SK-N-SH (cell line): ENCODE data around the gene ROBO1. TPM values are rescaled to one million over a fixed set of nuclear protein-coding genes. Genes with fewer than 3 reads are reported as not detected.
A peak's percentile ranks its signal among the peaks of the same experiment; 100 is the strongest.

ENCODE experiments used
- CTCF ChIA-PET: fragments of 300-600, 350-600 bp; formaldehyde crosslinking; extraction: SDS; loops from one replicate; lab custom pipeline; 2021; lab: Yijun Ruan, JAX
- POLR2A ChIA-PET: fragments of 350-600 bp; sonication (Branson Sonifier 250); formaldehyde crosslinking; extraction: SDS; loops from one replicate; lab custom pipeline; 2020; ENCODE audit warnings: antibody characterized with exemption, inconsistent platforms; lab: Yijun Ruan, JAX
- DNase-seq: peaks from one replicate; pipeline ENCODE4 v3.0.0; 2012
- H2AFZ ChIP-seq: fragments of 200-600 bp; sonication (generic); 2 replicates; pipeline ENCODE4 v1.8.1; 2016; ENCODE audit warnings: antibody characterized with exemption, mild to moderate bottlenecking, low read depth
- H3F3A ChIP-seq: fragments of 200-600 bp; sonication (generic); replicated peaks from 2 replicates; pipeline ENCODE3; 2016; ENCODE audit warnings: antibody characterized with exemption, mild to moderate bottlenecking; ENCODE audit not compliant: insufficient read depth
- H3K27ac ChIP-seq, 2 experiments: fragments of 200-500 bp in 1 of 2; fragments of 200-600 bp in 1 of 2; sonication (Bioruptor generic) in 1 of 2; sonication (generic), shearing (Covaris generic) in 1 of 2; 2 replicates each; pipeline versions ENCODE4 v1.5.1 to v1.6.1; 2014 to 2016; ENCODE audit warnings: low read depth in 2 of 2, inconsistent platforms in 1 of 2, low read length in 1 of 2, mild to moderate bottlenecking in 1 of 2, mixed read lengths in 1 of 2
- H3K27me3 ChIP-seq: fragments of 200-600 bp; sonication (generic), shearing (Covaris generic); 2 replicates; pipeline ENCODE4 v1.6.1; 2016; ENCODE audit warnings: mixed run types; ENCODE audit not compliant: insufficient read depth
- H3K36me3 ChIP-seq, 2 experiments: fragments of 200-500 bp in 1 of 2; fragments of 200-600 bp in 1 of 2; sonication (Bioruptor generic) in 1 of 2; sonication (generic) in 1 of 2; replicated peaks in 1 of 2; 2 replicates each; pipeline versions ENCODE3 to v1.5.1; 2014 to 2016; ENCODE audit warnings: low read length in 1 of 2, mild to moderate bottlenecking in 1 of 2; ENCODE audit not compliant: insufficient read depth in 2 of 2, control insufficient read depth in 1 of 2
- H3K4me1 ChIP-seq, 2 experiments: fragments of 200-500 bp in 1 of 2; fragments of 200-600 bp in 1 of 2; sonication (Bioruptor generic) in 1 of 2; sonication (generic), shearing (Covaris generic) in 1 of 2; 2 replicates each; pipeline versions ENCODE4 v1.5.1 to v1.6.1; 2014 to 2016; ENCODE audit warnings: low read depth in 1 of 2, low read length in 1 of 2, mixed run types in 1 of 2; ENCODE audit not compliant: insufficient read depth in 2 of 2, control insufficient read depth in 1 of 2
- H3K4me2 ChIP-seq: fragments of 200-600 bp; sonication (generic), shearing (Covaris generic); 2 replicates; pipeline ENCODE4 v1.6.1; 2017; ENCODE audit warnings: mixed run types
- H3K4me3 ChIP-seq, 2 experiments: fragments of 200-500 bp in 1 of 2; fragments of 200-600 bp in 1 of 2; sonication (Bioruptor generic) in 1 of 2; sonication (generic), shearing (Covaris generic) in 1 of 2; 2 replicates each; pipeline versions ENCODE4 v1.5.1 to v1.8.1; 2014 to 2016; ENCODE audit warnings: low read depth in 2 of 2, inconsistent platforms in 1 of 2, low read length in 1 of 2, mild to moderate bottlenecking in 1 of 2, mixed read lengths in 1 of 2, moderate library complexity in 1 of 2
- H3K79me2 ChIP-seq: fragments of 200-600 bp; sonication (generic); 2 replicates; pipeline ENCODE4 v1.8.1; 2017; ENCODE audit warnings: mild to moderate bottlenecking; ENCODE audit not compliant: insufficient read depth
- H3K9ac ChIP-seq: fragments of 200-600 bp; sonication (generic); 2 replicates; pipeline ENCODE4 v1.6.1; 2017; ENCODE audit warnings: mixed run types
- H3K9me2 ChIP-seq: fragments of 200-600 bp; sonication (generic); 2 replicates; pipeline ENCODE4 v1.6.1; 2017; ENCODE audit warnings: mixed run types
- H3K9me3 ChIP-seq: fragments of 200-600 bp; sonication (generic); 2 replicates; pipeline ENCODE4 v1.6.1; 2017; ENCODE audit warnings: mixed run types, mild to moderate bottlenecking, moderate library complexity
- H4K20me1 ChIP-seq: fragments of 200-600 bp; sonication (generic); 2 replicates; pipeline ENCODE4 v1.6.1; 2017; ENCODE audit warnings: mild to moderate bottlenecking, mixed run types; ENCODE audit not compliant: insufficient read depth
- FOXJ3 ChIP-seq: sonication (generic); formaldehyde crosslinking; IDR thresholded peaks from 2 replicates; pipeline ENCODE4 v1.5.1; 2020; ENCODE audit warnings: mild to moderate bottlenecking, missing genetic modification reagents
- FOXM1 ChIP-seq: IDR thresholded peaks from 2 replicates; pipeline ENCODE4 v1.4.0; 2012; ENCODE audit warnings: low read depth, mild to moderate bottlenecking
- GABPA ChIP-seq: IDR thresholded peaks from 2 replicates; pipeline ENCODE4 v1.4.0; 2012; ENCODE audit warnings: low read depth, mild to moderate bottlenecking
- MXI1 ChIP-seq: IDR thresholded peaks from 2 replicates; pipeline ENCODE4 v1.6.1; 2012; ENCODE audit warnings: mild to moderate bottlenecking, low read depth, low read length, improper control_type of control experiment
- NFIC ChIP-seq: IDR thresholded peaks from 2 replicates; pipeline ENCODE4 v1.4.0; 2012; ENCODE audit warnings: borderline replicate concordance
- RCOR1 ChIP-seq: fragments of 150-350 bp; IDR thresholded peaks from 2 replicates; pipeline ENCODE4 v1.6.1; 2017; ENCODE audit warnings: antibody characterized with exemption, low read length
- RFX5 ChIP-seq: IDR thresholded peaks from 2 replicates; pipeline ENCODE4 v1.6.1; 2012; ENCODE audit warnings: mild to moderate bottlenecking, improper control_type of control experiment, low read length
- TCF12 ChIP-seq: IDR thresholded peaks from 2 replicates; pipeline ENCODE4 v1.4.0; 2012
- WGBS: methylation state at CpG from one replicate; pipeline ENCODE4 v1.1.6; 2017; ENCODE audit warnings: low lambda C conversion rate; 5-methylcytosine and 5-hydroxymethylcytosine counted together
- polyA plus RNA-seq, 3 experiments: library from polyadenylated mRNA; depleted of rRNA; stranded (reverse); fragments of >200 nt; gene quantifications; 2 replicates each; pipeline ENCODE4 v1.2.3, GENCODE V29; 2012
- TF ChIP-seq, protein P1 (sequence below): IDR thresholded peaks from 2 replicates; pipeline ENCODE4 v1.4.0; 2012; ENCODE audit warnings: low read depth, borderline replicate concordance
- TF ChIP-seq, protein P2 (sequence below): fragments of 200-600 bp; sonication (generic); IDR thresholded peaks from 2 replicates; pipeline ENCODE4 v1.6.1; 2017; ENCODE audit warnings: antibody characterized with exemption, mild to moderate bottlenecking, moderate library complexity
- TF ChIP-seq, protein P3 (sequence below): IDR thresholded peaks from 2 replicates; pipeline ENCODE4 v1.4.0; 2012; ENCODE audit warnings: low read depth
- TF ChIP-seq, protein P4 (sequence below): IDR thresholded peaks from 2 replicates; pipeline ENCODE4 v1.6.1; 2012; ENCODE audit warnings: mild to moderate bottlenecking, low read depth, low read length, moderate library complexity
- TF ChIP-seq, protein P5 (sequence below): fragments of 150-350 bp; IDR thresholded peaks from 2 replicates; pipeline ENCODE4 v1.6.1; 2017; ENCODE audit warnings: antibody characterized with exemption, low read length, low read depth, borderline replicate concordance

ROBO1 gene
- polyA plus RNA-seq, 1 of the 3 experiments (the other 2 are of a cell fraction): 22.7 TPM

DNA sequence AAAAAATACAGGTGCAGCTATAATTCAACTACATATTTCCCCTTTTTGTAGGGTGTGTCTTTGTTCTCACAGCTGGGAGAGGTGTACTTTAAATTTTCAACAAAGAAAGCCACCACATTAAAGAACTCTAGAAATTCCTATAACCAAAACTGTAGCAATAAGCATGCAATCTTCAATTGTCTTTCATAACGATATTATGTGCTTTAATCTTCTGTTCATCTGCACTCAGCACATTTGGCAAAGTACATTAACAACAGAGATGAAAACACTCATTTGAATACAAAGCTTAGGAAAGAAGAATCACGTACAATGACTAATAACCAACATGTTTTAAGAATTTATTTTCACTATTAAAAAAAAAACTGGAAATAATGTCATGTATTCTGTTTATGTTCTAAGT is 1025.8 kb downstream of the ROBO1 start:
- no peak overlapping the region for H3K4me3 ChIP-seq
- H3K27me3 ChIP-seq: no peaks in the 10 kb centered on the region
- no peak overlapping the region for H3K4me2 ChIP-seq
- CTCF ChIA-PET: no interaction called here
- no peak overlapping the region for H3K27ac ChIP-seq
- H3K9me2 ChIP-seq: no peaks in the 10 kb centered on the region
- peaks cover 0 to 27% of the 10 kb centered on the region in 2 experiments for H3K36me3 ChIP-seq
- H3F3A ChIP-seq: peaks cover 11% of the 10 kb centered on the region
- peaks cover 0 to 9% of the 10 kb centered on the region in 2 experiments; a peak in 2 of 4 replicates for H3K4me1 ChIP-seq
- 53% methylated on average over 2 of the region's 2 CpGs for WGBS
- H3K79me2 ChIP-seq: peaks cover 4% of the 10 kb centered on the region; the same call in 1 of the 2 replicates
- no peak for DNase-seq
- no peak overlapping the region for H3K9ac ChIP-seq
- H3K9me3 ChIP-seq: 0 out of 2 replicates have a peak, but pooled peaks cover 12% of the 10 kb centered on the region
- TF ChIP-seq RCOR1: no peak
- TF ChIP-seq FOXJ3 (CRISPR knock-in tag): no peak
- no peak for TF ChIP-seq RFX5
- TF ChIP-seq, all 33 proteins: peak for 0
- Histone ChIP-seq H2AFZ (no peak overlapping the region), H4K20me1 (no peaks in the 10 kb centered on the region)
- POLR2A ChIA-PET: no interaction called here

DNA sequence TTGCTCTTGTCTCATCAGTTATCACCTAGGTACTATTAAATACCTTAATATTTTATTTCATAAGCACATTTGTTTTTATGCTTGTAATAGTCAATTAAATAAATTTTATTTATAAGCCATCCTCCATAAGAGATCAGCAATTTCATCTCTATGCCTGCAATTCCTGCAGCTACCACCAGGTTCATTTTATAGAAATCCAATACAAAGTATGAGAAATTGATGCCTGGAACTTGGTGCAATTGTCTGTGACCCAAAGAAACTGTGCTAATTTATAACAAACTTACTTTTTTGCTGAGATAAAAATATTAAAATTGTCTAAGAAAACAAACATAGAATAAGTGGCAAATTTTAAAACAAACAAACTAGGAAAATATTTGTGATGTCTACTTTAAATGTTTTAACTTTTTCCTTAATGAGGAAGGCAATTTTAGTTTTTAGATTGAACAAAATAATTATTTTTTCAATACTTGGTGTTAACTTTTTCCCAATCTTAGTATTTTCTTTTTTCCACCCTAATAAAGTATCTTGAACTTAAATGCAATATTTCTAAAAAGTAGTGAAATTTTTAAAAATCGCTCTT is 1026.6 kb downstream of the ROBO1 start:
- Histone ChIP-seq H3K9me3 (0 out of 2 replicates have a peak, but pooled peaks cover 12% of the 10 kb centered on the region), H3K27ac (no peak overlapping the region), H3K9ac (no peak overlapping the region), H3K4me1 (peaks cover 0 to 9% of the 10 kb centered on the region in 2 experiments; a peak in 2 of 4 replicates), H4K20me1 (no peaks in the 10 kb centered on the region), H3F3A (peaks cover 11% of the 10 kb centered on the region), H3K9me2 (no peaks in the 10 kb centered on the region), H2AFZ (no peak overlapping the region), H3K4me2 (no peak overlapping the region), H3K27me3 (no peaks in the 10 kb centered on the region), H3K36me3 (peaks cover 0 to 19% of the 10 kb centered on the region in 2 experiments), H3K4me3 (no peak overlapping the region; a peak in 1 of 4 replicates), H3K79me2 (peaks cover 4% of the 10 kb centered on the region; the same call in 1 of the 2 replicates)
- TF ChIP-seq, protein P1, sequence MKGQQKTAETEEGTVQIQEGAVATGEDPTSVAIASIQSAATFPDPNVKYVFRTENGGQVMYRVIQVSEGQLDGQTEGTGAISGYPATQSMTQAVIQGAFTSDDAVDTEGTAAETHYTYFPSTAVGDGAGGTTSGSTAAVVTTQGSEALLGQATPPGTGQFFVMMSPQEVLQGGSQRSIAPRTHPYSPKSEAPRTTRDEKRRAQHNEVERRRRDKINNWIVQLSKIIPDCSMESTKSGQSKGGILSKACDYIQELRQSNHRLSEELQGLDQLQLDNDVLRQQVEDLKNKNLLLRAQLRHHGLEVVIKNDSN: no peak
- TF ChIP-seq, protein P2, sequence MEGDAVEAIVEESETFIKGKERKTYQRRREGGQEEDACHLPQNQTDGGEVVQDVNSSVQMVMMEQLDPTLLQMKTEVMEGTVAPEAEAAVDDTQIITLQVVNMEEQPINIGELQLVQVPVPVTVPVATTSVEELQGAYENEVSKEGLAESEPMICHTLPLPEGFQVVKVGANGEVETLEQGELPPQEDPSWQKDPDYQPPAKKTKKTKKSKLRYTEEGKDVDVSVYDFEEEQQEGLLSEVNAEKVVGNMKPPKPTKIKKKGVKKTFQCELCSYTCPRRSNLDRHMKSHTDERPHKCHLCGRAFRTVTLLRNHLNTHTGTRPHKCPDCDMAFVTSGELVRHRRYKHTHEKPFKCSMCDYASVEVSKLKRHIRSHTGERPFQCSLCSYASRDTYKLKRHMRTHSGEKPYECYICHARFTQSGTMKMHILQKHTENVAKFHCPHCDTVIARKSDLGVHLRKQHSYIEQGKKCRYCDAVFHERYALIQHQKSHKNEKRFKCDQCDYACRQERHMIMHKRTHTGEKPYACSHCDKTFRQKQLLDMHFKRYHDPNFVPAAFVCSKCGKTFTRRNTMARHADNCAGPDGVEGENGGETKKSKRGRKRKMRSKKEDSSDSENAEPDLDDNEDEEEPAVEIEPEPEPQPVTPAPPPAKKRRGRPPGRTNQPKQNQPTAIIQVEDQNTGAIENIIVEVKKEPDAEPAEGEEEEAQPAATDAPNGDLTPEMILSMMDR: peak; percentile 64
- WGBS: 93% methylated on average over 1 of the region's 1 CpG
- POLR2A ChIA-PET: no interaction called here
- CTCF ChIA-PET: interaction anchor here (1.2 to 1.5 kb wide), 5 partner anchors 12 to 267 kb away, joined by 3 to 5 read pairs (median 3); no protein-coding TSS in a partner anchor
- DNase-seq: no peak

DNA sequence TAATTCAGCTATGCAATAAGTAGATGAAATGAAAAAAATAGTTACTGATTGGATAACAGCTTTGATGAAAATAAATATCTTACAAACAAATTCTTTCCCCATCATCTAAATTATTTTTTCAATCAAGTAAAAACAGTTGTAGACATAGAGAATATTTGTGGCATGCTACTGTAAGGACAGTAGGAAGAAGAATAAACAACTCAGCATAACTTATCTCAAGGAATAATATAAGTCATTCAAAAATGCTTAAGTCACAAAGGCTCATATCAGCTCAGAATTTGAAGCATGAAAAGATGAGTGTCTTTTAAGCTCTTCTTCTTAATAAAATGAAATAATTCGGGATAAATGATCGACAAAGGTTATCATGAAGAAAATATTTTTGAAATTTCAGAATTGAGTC is 1029.0 kb downstream of the ROBO1 start:
- CTCF ChIA-PET: no interaction called here

More for the DNA sequence above, 1029.0 kb downstream of the ROBO1 start:
- Histone ChIP-seq H3K4me1 (peaks cover 5 to 15% of the 10 kb centered on the region in 2 experiments; a peak in 3 of 4 replicates), H3K9me3 (0 out of 2 replicates have a peak, but pooled peaks cover 12% of the 10 kb centered on the region), H2AFZ (no peak overlapping the region), H3K9ac (no peak overlapping the region), H3K4me2 (no peak overlapping the region), H3K4me3 (no peak overlapping the region), H3K27me3 (no peaks in the 10 kb centered on the region), H3K79me2 (peaks cover 4% of the 10 kb centered on the region; the same call in 1 of the 2 replicates), H3K27ac (no peak overlapping the region), H3K9me2 (no peaks in the 10 kb centered on the region), H3F3A (peaks cover 21% of the 10 kb centered on the region), H3K36me3 (peaks cover 0 to 6% of the 10 kb centered on the region in 2 experiments), H4K20me1 (no peaks in the 10 kb centered on the region)
- no peak for DNase-seq
- 94% methylated on average over 2 of the region's 2 CpGs for WGBS
- POLR2A ChIA-PET: no interaction called here
- TF ChIP-seq, protein P3, sequence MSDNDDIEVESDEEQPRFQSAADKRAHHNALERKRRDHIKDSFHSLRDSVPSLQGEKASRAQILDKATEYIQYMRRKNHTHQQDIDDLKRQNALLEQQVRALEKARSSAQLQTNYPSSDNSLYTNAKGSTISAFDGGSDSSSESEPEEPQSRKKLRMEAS: no peak
- no peak for TF ChIP-seq MXI1
- TF ChIP-seq, protein P4, sequence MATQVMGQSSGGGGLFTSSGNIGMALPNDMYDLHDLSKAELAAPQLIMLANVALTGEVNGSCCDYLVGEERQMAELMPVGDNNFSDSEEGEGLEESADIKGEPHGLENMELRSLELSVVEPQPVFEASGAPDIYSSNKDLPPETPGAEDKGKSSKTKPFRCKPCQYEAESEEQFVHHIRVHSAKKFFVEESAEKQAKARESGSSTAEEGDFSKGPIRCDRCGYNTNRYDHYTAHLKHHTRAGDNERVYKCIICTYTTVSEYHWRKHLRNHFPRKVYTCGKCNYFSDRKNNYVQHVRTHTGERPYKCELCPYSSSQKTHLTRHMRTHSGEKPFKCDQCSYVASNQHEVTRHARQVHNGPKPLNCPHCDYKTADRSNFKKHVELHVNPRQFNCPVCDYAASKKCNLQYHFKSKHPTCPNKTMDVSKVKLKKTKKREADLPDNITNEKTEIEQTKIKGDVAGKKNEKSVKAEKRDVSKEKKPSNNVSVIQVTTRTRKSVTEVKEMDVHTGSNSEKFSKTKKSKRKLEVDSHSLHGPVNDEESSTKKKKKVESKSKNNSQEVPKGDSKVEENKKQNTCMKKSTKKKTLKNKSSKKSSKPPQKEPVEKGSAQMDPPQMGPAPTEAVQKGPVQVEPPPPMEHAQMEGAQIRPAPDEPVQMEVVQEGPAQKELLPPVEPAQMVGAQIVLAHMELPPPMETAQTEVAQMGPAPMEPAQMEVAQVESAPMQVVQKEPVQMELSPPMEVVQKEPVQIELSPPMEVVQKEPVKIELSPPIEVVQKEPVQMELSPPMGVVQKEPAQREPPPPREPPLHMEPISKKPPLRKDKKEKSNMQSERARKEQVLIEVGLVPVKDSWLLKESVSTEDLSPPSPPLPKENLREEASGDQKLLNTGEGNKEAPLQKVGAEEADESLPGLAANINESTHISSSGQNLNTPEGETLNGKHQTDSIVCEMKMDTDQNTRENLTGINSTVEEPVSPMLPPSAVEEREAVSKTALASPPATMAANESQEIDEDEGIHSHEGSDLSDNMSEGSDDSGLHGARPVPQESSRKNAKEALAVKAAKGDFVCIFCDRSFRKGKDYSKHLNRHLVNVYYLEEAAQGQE: no peak
- no peak for TF ChIP-seq NFIC
- no peak for TF ChIP-seq GABPA
- TF ChIP-seq FOXM1: no peak
- no peak for TF ChIP-seq TCF12
- no peak for TF ChIP-seq RCOR1
- no peak for TF ChIP-seq FOXJ3 (CRISPR knock-in tag)
- TF ChIP-seq, protein P5, sequence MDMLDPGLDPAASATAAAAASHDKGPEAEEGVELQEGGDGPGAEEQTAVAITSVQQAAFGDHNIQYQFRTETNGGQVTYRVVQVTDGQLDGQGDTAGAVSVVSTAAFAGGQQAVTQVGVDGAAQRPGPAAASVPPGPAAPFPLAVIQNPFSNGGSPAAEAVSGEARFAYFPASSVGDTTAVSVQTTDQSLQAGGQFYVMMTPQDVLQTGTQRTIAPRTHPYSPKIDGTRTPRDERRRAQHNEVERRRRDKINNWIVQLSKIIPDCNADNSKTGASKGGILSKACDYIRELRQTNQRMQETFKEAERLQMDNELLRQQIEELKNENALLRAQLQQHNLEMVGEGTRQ: no peak
